Lower lobe of right lung (tissue), 2 donors: ENCODE data around the gene SEC24B. TPM values are rescaled to one million over a fixed set of nuclear protein-coding genes. Genes with fewer than 3 reads are reported as not detected.
"Not testable (repeated sequence)": the region's sequence is repeated elsewhere in the genome, so short reads cannot be mapped to it uniquely, and the experiment has no call there.

Experiments
- ATAC-seq, 2 donors: fragments of 200-7000 bp; cut with Tn5 transposase; one replicate each; pipeline ENCODE4 v1.9.1; 2020 to 2022; ENCODE audit warnings: mild to moderate bottlenecking in 2 of 2, moderate library complexity in 2 of 2
- DNase-seq: peaks from one replicate; pipeline ENCODE4 v3.0.0-alpha.2; 2020
- H3K27ac ChIP-seq: fragments of 200-600 bp; one replicate; pipeline ENCODE4 v1.8.0; 2022
- H3K27me3 ChIP-seq: fragments of 200-600 bp; one replicate; pipeline ENCODE4 v1.8.0; 2022; ENCODE audit warnings: low read depth
- H3K36me3 ChIP-seq: fragments of 200-600 bp; one replicate; pipeline ENCODE4 v1.8.0; 2022; ENCODE audit warnings: mild to moderate bottlenecking
- H3K4me1 ChIP-seq: fragments of 200-600 bp; one replicate; pipeline ENCODE4 v1.8.0; 2022
- H3K4me3 ChIP-seq: fragments of 200-600 bp; one replicate; pipeline ENCODE4 v1.8.0; 2022; ENCODE audit warnings: mild to moderate bottlenecking
- H3K9me3 ChIP-seq: fragments of 200-600 bp; one replicate; pipeline ENCODE4 v1.8.0; 2022
- intact Hi-C: fragments of 100-400 bp; cut with DNase I; formaldehyde crosslinking; loops from one replicate; pipeline ENCODE4 v1.11.0; 2022
- total RNA-seq: library from RNA; stranded (reverse); fragmentation: NEBNext Ultra II Directional; extraction: Animal tissue kit (Norgen Biotek cat#: 25700); gene quantifications from one replicate; pipeline ENCODE4 v1.2.1, GENCODE V29; 2021
- TF ChIP-seq, protein P1 (sequence below): fragments of 200-600 bp; IDR thresholded peaks from one replicate; pipeline ENCODE4 v1.8.0; 2022; ENCODE audit warnings: antibody characterized with exemption, mild to moderate bottlenecking
- donor health status: DM: no; HTN: yes; CAD: no; lungs with severe emphysema.

The SEC24B gene
- total RNA-seq, 1 donor from 2014 or later: 35.0 TPM

DNA sequence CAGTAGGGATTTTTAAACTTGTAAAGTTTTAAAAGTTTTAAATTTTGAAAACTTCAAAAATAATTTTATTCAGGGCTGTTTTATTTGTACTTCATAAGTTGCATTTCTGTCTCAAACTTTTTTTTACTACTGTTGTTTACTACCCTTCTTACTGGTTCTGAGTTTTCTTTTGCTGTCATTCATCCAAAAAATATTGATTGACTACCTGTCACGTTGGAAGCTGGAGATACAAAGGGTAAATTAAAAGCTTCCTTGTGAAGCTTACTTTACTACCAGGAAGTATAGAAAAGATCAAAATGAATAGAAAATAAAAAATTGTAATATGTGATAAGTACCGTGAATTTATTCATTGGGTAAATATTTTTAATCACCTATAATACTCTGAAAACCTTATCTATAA lies 77.1 kb downstream of the SEC24B start:
- DNase-seq: no peak
- H3K9me3 ChIP-seq: no peaks in the 10 kb centered on the region
- intact Hi-C loops: no loop called here
- no peak for ATAC-seq
- H3K4me3 ChIP-seq: no peak overlapping the region
- no peaks in the 10 kb centered on the region for H3K4me1 ChIP-seq
- no peak overlapping the region for H3K27ac ChIP-seq
- no peaks in the 10 kb centered on the region for H3K27me3 ChIP-seq
- TF ChIP-seq, protein P1, sequence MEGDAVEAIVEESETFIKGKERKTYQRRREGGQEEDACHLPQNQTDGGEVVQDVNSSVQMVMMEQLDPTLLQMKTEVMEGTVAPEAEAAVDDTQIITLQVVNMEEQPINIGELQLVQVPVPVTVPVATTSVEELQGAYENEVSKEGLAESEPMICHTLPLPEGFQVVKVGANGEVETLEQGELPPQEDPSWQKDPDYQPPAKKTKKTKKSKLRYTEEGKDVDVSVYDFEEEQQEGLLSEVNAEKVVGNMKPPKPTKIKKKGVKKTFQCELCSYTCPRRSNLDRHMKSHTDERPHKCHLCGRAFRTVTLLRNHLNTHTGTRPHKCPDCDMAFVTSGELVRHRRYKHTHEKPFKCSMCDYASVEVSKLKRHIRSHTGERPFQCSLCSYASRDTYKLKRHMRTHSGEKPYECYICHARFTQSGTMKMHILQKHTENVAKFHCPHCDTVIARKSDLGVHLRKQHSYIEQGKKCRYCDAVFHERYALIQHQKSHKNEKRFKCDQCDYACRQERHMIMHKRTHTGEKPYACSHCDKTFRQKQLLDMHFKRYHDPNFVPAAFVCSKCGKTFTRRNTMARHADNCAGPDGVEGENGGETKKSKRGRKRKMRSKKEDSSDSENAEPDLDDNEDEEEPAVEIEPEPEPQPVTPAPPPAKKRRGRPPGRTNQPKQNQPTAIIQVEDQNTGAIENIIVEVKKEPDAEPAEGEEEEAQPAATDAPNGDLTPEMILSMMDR: no peak
- peaks cover 90% of the 10 kb centered on the region for H3K36me3 ChIP-seq

DNA sequence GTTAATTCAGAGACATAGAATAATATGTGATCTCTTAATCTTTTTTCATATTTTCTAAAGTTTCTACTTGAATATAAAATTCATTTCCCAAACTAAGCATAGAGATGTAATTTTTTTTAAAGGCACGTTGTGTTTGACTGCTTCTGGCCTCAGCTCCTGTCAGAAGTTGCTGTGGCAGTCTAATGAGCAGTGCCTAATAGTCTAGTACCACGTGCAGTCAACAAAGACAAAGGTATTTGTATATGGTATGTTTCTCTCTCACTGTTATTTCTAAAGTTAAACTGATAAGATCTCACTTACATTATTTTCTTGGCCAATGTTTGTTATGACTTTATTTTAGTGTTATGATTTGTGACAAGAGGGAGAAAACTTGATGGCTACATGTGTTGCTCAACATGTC lies 77.8 kb downstream of the SEC24B start:
- DNase-seq (no peak), ATAC-seq (no peak)
- no peak overlapping the region for H3K4me3 ChIP-seq
- no peak overlapping the region for H3K27ac ChIP-seq
- intact Hi-C loops: no loop called here
- peaks cover 97% of the 10 kb centered on the region for H3K36me3 ChIP-seq
- no peaks in the 10 kb centered on the region for H3K4me1 ChIP-seq
- H3K9me3 ChIP-seq: no peaks in the 10 kb centered on the region
- TF ChIP-seq, protein P1: no peak
- H3K27me3 ChIP-seq: no peaks in the 10 kb centered on the region

DNA sequence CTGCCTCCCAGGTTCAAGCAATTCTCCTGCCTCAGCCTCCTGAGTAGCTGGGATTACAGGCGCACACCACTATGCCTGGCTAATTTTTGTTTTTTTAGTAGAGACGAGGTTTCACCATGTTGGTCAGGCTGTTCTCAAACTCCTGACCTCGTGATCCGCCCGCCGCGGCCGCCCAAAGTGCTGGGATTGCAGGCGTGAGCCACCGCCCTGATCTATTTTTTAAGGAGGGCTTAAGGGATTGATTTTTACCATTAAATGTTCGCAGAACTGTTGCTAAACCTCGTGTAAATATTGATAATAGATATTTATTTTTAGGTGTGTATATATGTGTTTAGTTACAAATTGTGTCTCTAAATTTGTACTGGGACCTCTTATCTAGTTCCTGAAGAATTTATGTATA lies 79.8 kb downstream of the SEC24B start:
- H3K9me3 ChIP-seq, H3K4me1 ChIP-seq, ATAC-seq, H3K4me3 ChIP-seq, H3K27me3 ChIP-seq, H3K27ac ChIP-seq, intact Hi-C loops, DNase-seq: not testable (repeated sequence)
- H3K36me3 ChIP-seq: peaks cover 98% of the 10 kb centered on the region

DNA sequence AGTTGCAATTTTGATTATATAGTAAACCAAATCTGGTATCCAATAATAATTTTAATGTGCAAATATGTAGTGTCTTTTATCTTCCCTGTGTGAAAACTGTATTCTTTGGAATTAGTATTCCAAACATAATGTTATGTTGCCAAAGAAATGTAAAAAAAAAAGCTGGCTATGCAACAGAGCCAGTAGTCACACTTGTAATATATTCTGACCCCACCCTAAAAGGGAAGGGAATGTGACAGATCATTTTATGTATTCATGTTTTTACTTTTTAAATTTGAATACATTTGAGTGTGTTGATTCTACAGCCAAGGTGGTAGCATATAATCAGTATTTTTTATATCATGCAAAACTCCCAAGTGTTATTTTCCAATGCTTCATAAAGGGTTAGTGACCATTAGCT lies 98.6 kb downstream of the SEC24B start:
- H3K36me3 ChIP-seq: peaks cover 99% of the 10 kb centered on the region
- TF ChIP-seq, protein P1: no peak
- ATAC-seq: no peak
- no peaks in the 10 kb centered on the region for H3K27me3 ChIP-seq
- no peak overlapping the region for H3K27ac ChIP-seq
- no peaks in the 10 kb centered on the region for H3K9me3 ChIP-seq
- intact Hi-C loops: no loop called here
- H3K4me1 ChIP-seq: no peaks in the 10 kb centered on the region
- DNase-seq: no peak
- no peak overlapping the region for H3K4me3 ChIP-seq

DNA sequence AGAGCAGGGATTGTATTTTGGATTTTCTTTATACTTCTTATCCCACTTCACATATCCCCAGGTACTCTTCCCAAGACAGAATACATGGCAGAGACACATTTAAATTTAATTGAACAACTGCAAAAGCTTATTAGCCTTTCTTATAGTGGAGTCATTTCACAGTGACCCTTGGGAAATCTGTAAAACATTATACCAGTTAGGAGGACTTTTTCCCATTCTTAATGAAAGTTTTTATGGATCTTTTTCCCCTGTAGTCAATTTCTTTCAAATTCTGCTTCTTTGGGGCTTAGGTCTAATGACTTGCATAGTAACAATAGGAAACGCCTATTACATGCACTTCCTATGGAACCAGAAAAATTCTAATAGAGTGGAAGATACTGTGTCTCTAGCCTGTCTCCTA lies 111.8 kb downstream of the SEC24B start:
- Histone ChIP-seq H3K4me1 (no peaks in the 10 kb centered on the region), H3K36me3 (peaks cover 39% of the 10 kb centered on the region), H3K27ac (no peak overlapping the region), H3K27me3 (no peaks in the 10 kb centered on the region), H3K9me3 (no peaks in the 10 kb centered on the region), H3K4me3 (no peak overlapping the region)
- intact Hi-C loops: no loop called here
- ATAC-seq (no peak), DNase-seq (no peak)
- TF ChIP-seq, protein P1: no peak

DNA sequence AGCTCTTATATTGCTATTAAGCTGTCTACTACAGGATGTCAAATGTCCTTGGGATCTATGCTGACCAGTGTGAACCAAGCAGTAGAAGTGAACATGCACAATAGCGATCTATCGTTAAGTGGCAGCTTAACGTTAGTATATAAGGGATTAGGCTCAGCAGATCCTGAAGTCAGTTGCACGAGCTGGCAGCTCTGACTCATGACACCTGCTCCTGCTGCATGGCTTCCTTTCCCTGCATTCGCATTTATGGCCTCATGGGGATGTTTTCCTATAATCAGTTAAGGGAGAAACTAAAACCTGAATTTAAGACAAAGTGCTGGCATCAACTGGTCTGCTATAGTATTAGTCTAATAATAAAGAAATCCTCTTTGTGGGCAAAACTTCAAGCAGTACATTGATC lies 113.8 kb downstream of the SEC24B start:
- intact Hi-C loops: no loop called here
- H3K27me3 ChIP-seq: no peaks in the 10 kb centered on the region
- ATAC-seq (no peak), DNase-seq (no peak)
- H3K4me3 ChIP-seq: no peak overlapping the region
- TF ChIP-seq, protein P1: no peak
- H3K36me3 ChIP-seq: peaks cover 21% of the 10 kb centered on the region
- H3K27ac ChIP-seq: no peak overlapping the region
- H3K4me1 ChIP-seq: no peaks in the 10 kb centered on the region
- no peaks in the 10 kb centered on the region for H3K9me3 ChIP-seq
